ENCODE measurements around the gene UTP25.

- TF ChIP-seq MXI1 (IDR thresholded peaks at IDR 0.05; ENCODE audit: borderline replicate concordance, low read depth, low read length) (no peak), CTCF (conservative IDR thresholded peaks at IDR 0.05; ENCODE audit: low read depth, low read length) (no peak), RFX5 (IDR thresholded peaks at IDR 0.05; ENCODE audit: low read depth, low read length) (no peak), BHLHE40 (IDR thresholded peaks at IDR 0.05; ENCODE audit: low read depth, low read length) (no peak), CHD1 (IDR thresholded peaks at IDR 0.05; ENCODE audit: low read depth, low read length) (no peak), POLR2A (IDR thresholded peaks at IDR 0.05; ENCODE audit: low read depth, low read length) (no peak), RAD21 (IDR thresholded peaks at IDR 0.05; ENCODE audit: low read length) (no peak), MAZ (IDR thresholded peaks at IDR 0.05; ENCODE audit: borderline replicate concordance, low read depth, low read length) (no peak)
- TF ChIP-seq, protein P1, sequence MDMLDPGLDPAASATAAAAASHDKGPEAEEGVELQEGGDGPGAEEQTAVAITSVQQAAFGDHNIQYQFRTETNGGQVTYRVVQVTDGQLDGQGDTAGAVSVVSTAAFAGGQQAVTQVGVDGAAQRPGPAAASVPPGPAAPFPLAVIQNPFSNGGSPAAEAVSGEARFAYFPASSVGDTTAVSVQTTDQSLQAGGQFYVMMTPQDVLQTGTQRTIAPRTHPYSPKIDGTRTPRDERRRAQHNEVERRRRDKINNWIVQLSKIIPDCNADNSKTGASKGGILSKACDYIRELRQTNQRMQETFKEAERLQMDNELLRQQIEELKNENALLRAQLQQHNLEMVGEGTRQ (IDR thresholded peaks at IDR 0.05; ENCODE audit: low read depth, low read length): no peak
These were observed 49.7 kb upstream of the UTP25 start for GRCh38 chr1:209778102-209778501.
